Activated CD8-positive, alpha-beta T cell treated with anti-CD3 and anti-CD28 coated beads, Interleukin-2, amount 10 ng/mL, durations not matched to agents 7 days and 5 days (primary cell): ENCODE results near the gene PRKAR1B. TPM values are rescaled to one million over a fixed set of nuclear protein-coding genes. Genes with fewer than 3 reads are reported as not detected.
"Not testable (repeated sequence)": the region's sequence is repeated elsewhere in the genome, so short reads cannot be mapped to it uniquely, and the experiment has no call there.

Experiments used
- ATAC-seq: fragments of 150-1000 bp; cut with Tn5 transposase; one replicate; pipeline ENCODE4 v1.10.0; 2021; ENCODE audit warnings: moderate library complexity
- CTCF ChIA-PET: fragments of 350-600 bp; sonication (Branson Sonifier 250); formaldehyde crosslinking; loops from one replicate; lab custom pipeline; 2021; ENCODE audit warnings: antibody characterized with exemption; lab: Charles Lee
- POLR2A ChIA-PET: fragments of 350-600 bp; sonication (Branson Sonifier 250); formaldehyde crosslinking; loops from one replicate; lab custom pipeline; 2021; ENCODE audit warnings: antibody characterized with exemption; lab: Charles Lee
- DNase-seq: peaks from one replicate; pipeline ENCODE4 v3.0.0-alpha.2; 2020
- H3K27ac Mint-ChIP-seq: one replicate; pipeline ENCODE4 v1.8.0; 2021; ENCODE audit warnings: mild to moderate bottlenecking, mixed read lengths
- H3K27me3 Mint-ChIP-seq: one replicate; pipeline ENCODE4 v1.8.0; 2021; ENCODE audit warnings: low read depth, mixed read lengths
- H3K36me3 Mint-ChIP-seq: one replicate; pipeline ENCODE4 v1.8.0; 2021; ENCODE audit warnings: low read depth, mixed read lengths
- H3K4me1 Mint-ChIP-seq: one replicate; pipeline ENCODE4 v1.8.0; 2021; ENCODE audit warnings: low read depth, mixed read lengths
- H3K4me3 Mint-ChIP-seq: one replicate; pipeline ENCODE4 v1.8.0; 2021; ENCODE audit warnings: mild to moderate bottlenecking, mixed read lengths
- H3K9me3 Mint-ChIP-seq: one replicate; pipeline ENCODE4 v1.8.0; 2022; ENCODE audit warnings: mixed read lengths; ENCODE audit not compliant: insufficient read depth
- total RNA-seq, 2 experiments: library from RNA; stranded (reverse); gene quantifications; one replicate each; pipeline ENCODE4 v1.2.3, GENCODE V29; 2021

The PRKAR1B gene
- total RNA-seq, 2 experiments from 2014 or later: 56.5 to 58.2 TPM

- H3K27me3 Mint-ChIP-seq: no peaks in the 10 kb centered on the region
- ATAC-seq: peak; percentile 44
- no peak overlapping the region for H3K27ac Mint-ChIP-seq
- ChIA-PET CTCF (interaction anchor here (0.8 to 1.4 kb wide), 3 partner anchors 270 to 315 kb away, joined by 3 to 6 read pairs (median 5); no protein-coding TSS in a partner anchor), POLR2A (no interaction called here)
- H3K9me3 Mint-ChIP-seq: no peaks in the 10 kb centered on the region
- H3K36me3 Mint-ChIP-seq: peaks cover 10% of the 10 kb centered on the region
- H3K4me1 Mint-ChIP-seq: peaks cover 17% of the 10 kb centered on the region
- peak; percentile 52 for DNase-seq
- no peak overlapping the region for H3K4me3 Mint-ChIP-seq
These were observed 90.7 kb downstream of the PRKAR1B start for GRCh38 chr7:636396-636795.

- H3K36me3 Mint-ChIP-seq, POLR2A ChIA-PET, H3K27me3 Mint-ChIP-seq, ATAC-seq, H3K27ac Mint-ChIP-seq, H3K4me3 Mint-ChIP-seq, H3K9me3 Mint-ChIP-seq, DNase-seq: not testable (repeated sequence)
- CTCF ChIA-PET: interaction anchor here (0.8 to 1.4 kb wide), 4 partner anchors 11 to 314 kb away, joined by 3 to 6 read pairs (median 4); no protein-coding TSS in a partner anchor
- peaks cover 13% of the 10 kb centered on the region for H3K4me1 Mint-ChIP-seq
These were observed 91.2 kb downstream of the PRKAR1B start for GRCh38 chr7:635687-636382.

- ATAC-seq: no peak
- POLR2A ChIA-PET: no interaction called here
- DNase-seq: no peak
- no peak overlapping the region for H3K4me3 Mint-ChIP-seq
- CTCF ChIA-PET: interaction anchor here (0.8 kb wide), 1 partner anchor 10 kb away, joined by 3 read pairs; no protein-coding TSS in a partner anchor
- no peaks in the 10 kb centered on the region for H3K9me3 Mint-ChIP-seq
- no peaks in the 10 kb centered on the region for H3K27me3 Mint-ChIP-seq
- peaks cover 8% of the 10 kb centered on the region for H3K36me3 Mint-ChIP-seq
- H3K4me1 Mint-ChIP-seq: peaks cover 9% of the 10 kb centered on the region
- no peak overlapping the region for H3K27ac Mint-ChIP-seq
These were observed 91.9 kb downstream of the PRKAR1B start for GRCh38 chr7:635227-635626.

GRCh38 chr7:633381-634018 lies 93.6 kb downstream of the PRKAR1B start:
- H3K4me1 Mint-ChIP-seq: peaks cover 4% of the 10 kb centered on the region
- H3K9me3 Mint-ChIP-seq: no peaks in the 10 kb centered on the region
- H3K27ac Mint-ChIP-seq: no peak overlapping the region
- ChIA-PET POLR2A (no interaction called here), CTCF (no interaction called here)
- peaks cover 5% of the 10 kb centered on the region for H3K36me3 Mint-ChIP-seq
- no peak overlapping the region for H3K4me3 Mint-ChIP-seq
- DNase-seq (no peak), ATAC-seq (no peak)
- no peaks in the 10 kb centered on the region for H3K27me3 Mint-ChIP-seq

- H3K27ac Mint-ChIP-seq: no peak overlapping the region
- H3K36me3 Mint-ChIP-seq: peaks cover 7% of the 10 kb centered on the region
- ChIA-PET CTCF (no interaction called here), POLR2A (no interaction called here)
- H3K27me3 Mint-ChIP-seq: no peaks in the 10 kb centered on the region
- H3K4me3 Mint-ChIP-seq: no peak overlapping the region
- H3K4me1 Mint-ChIP-seq: peaks cover 4% of the 10 kb centered on the region
- no peak for ATAC-seq
- no peak for DNase-seq
- H3K9me3 Mint-ChIP-seq: no peaks in the 10 kb centered on the region
These were observed 94.3 kb downstream of the PRKAR1B start for GRCh38 chr7:632831-633210.

- ATAC-seq: no peak
- Mint-ChIP-seq H3K36me3 (peaks cover 9% of the 10 kb centered on the region), H3K4me1 (peaks cover 4% of the 10 kb centered on the region), H3K27me3 (no peaks in the 10 kb centered on the region), H3K27ac (no peak overlapping the region), H3K9me3 (no peaks in the 10 kb centered on the region), H3K4me3 (no peak overlapping the region)
- CTCF ChIA-PET: no interaction called here
- DNase-seq: no peak
- POLR2A ChIA-PET: no interaction called here
These were observed 94.9 kb downstream of the PRKAR1B start for GRCh38 chr7:631964-632830.

- ChIA-PET CTCF (interaction anchor here (1.2 kb wide), 1 partner anchor 13 kb away, joined by 4 read pairs; no protein-coding TSS in a partner anchor), POLR2A (no interaction called here)
- Mint-ChIP-seq H3K36me3 (peaks cover 5% of the 10 kb centered on the region), H3K27me3 (no peaks in the 10 kb centered on the region), H3K9me3 (peaks cover 2% of the 10 kb centered on the region), H3K4me1 (peaks cover under 1% of the 10 kb centered on the region), H3K27ac (no peak overlapping the region), H3K4me3 (no peak overlapping the region)
- ATAC-seq: no peak
- DNase-seq: no peak
These were observed 95.8 kb downstream of the PRKAR1B start for GRCh38 chr7:631291-631711.

GRCh38 chr7:630539-630938 lies 96.5 kb downstream of the PRKAR1B start:
- ChIA-PET CTCF (interaction anchor here (1.2 kb wide), 1 partner anchor 13 kb away, joined by 4 read pairs; no protein-coding TSS in a partner anchor), POLR2A (no interaction called here)
- ATAC-seq (no peak), DNase-seq (no peak)
- no peak overlapping the region for H3K27ac Mint-ChIP-seq
- H3K9me3 Mint-ChIP-seq: peaks cover 7% of the 10 kb centered on the region
- no peak overlapping the region for H3K4me3 Mint-ChIP-seq
- no peaks in the 10 kb centered on the region for H3K4me1 Mint-ChIP-seq
- H3K27me3 Mint-ChIP-seq: no peaks in the 10 kb centered on the region
- peaks cover 7% of the 10 kb centered on the region for H3K36me3 Mint-ChIP-seq

- DNase-seq (no peak), ATAC-seq (no peak)
- H3K36me3 Mint-ChIP-seq: peaks cover 10% of the 10 kb centered on the region
- peaks cover 9% of the 10 kb centered on the region for H3K9me3 Mint-ChIP-seq
- no peak overlapping the region for H3K27ac Mint-ChIP-seq
- H3K27me3 Mint-ChIP-seq: no peaks in the 10 kb centered on the region
- H3K4me1 Mint-ChIP-seq: no peaks in the 10 kb centered on the region
- ChIA-PET CTCF (interaction anchor here (1.2 kb wide), 1 partner anchor 12 kb away, joined by 4 read pairs; no protein-coding TSS in a partner anchor), POLR2A (no interaction called here)
- H3K4me3 Mint-ChIP-seq: no peak overlapping the region
These were observed 97.0 kb downstream of the PRKAR1B start for GRCh38 chr7:630111-630511.

- Mint-ChIP-seq H3K36me3 (peaks cover 18% of the 10 kb centered on the region), H3K27me3 (no peaks in the 10 kb centered on the region), H3K9me3 (peaks cover 18% of the 10 kb centered on the region), H3K4me3 (no peak overlapping the region), H3K27ac (no peak overlapping the region), H3K4me1 (no peaks in the 10 kb centered on the region)
- POLR2A ChIA-PET: no interaction called here
- no peak for ATAC-seq
- CTCF ChIA-PET: no interaction called here
- DNase-seq: no peak
These were observed 98.3 kb downstream of the PRKAR1B start for GRCh38 chr7:628826-629225.

- Mint-ChIP-seq H3K36me3 (peaks cover 23% of the 10 kb centered on the region), H3K27ac (no peak overlapping the region), H3K4me3 (no peak overlapping the region), H3K9me3 (peaks cover 21% of the 10 kb centered on the region), H3K27me3 (no peaks in the 10 kb centered on the region), H3K4me1 (no peaks in the 10 kb centered on the region)
- DNase-seq: no peak
- ChIA-PET POLR2A (no interaction called here), CTCF (no interaction called here)
- ATAC-seq: no peak
These were observed 98.7 kb downstream of the PRKAR1B start for GRCh38 chr7:628402-628763.
